GM21515 (cell line): ENCODE measurements around the gene NDST1.

Experiments
- ATAC-seq: cut with Tn5 transposase; IDR thresholded peaks from one replicate; pipeline ENCODE4 v1.9.1; 2021; ENCODE audit not compliant: unreplicated experiment

The NDST1 gene

DNA sequence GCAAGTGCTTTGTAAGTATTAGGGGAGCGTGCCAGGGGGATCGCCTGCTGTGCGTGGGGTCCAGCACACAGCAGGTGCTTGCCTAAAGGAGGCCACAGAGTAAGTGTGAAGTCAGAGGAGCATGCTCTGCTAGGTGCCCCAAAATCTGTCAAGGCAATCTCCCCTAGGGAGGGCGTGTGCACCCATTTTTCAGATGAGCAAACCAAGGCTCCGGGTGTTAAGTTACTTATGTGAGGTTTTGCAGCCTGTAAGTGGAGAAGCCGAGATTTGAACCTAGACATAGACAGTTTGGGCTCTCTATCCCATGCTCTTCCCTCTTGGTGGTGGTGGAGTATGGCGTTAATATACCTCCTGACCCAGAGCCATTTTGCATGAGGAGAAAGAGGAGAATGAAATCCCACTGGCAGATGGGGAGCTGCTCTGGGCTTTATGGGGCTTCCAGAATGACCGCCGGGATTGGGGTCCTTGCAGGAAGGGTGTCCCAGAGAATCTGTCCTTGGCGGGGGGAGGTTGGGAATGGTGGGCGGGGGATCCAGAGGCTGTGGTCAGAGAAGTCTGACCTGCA lies 14.1 kb downstream of the NDST1 start:
- no peak for ATAC-seq

DNA sequence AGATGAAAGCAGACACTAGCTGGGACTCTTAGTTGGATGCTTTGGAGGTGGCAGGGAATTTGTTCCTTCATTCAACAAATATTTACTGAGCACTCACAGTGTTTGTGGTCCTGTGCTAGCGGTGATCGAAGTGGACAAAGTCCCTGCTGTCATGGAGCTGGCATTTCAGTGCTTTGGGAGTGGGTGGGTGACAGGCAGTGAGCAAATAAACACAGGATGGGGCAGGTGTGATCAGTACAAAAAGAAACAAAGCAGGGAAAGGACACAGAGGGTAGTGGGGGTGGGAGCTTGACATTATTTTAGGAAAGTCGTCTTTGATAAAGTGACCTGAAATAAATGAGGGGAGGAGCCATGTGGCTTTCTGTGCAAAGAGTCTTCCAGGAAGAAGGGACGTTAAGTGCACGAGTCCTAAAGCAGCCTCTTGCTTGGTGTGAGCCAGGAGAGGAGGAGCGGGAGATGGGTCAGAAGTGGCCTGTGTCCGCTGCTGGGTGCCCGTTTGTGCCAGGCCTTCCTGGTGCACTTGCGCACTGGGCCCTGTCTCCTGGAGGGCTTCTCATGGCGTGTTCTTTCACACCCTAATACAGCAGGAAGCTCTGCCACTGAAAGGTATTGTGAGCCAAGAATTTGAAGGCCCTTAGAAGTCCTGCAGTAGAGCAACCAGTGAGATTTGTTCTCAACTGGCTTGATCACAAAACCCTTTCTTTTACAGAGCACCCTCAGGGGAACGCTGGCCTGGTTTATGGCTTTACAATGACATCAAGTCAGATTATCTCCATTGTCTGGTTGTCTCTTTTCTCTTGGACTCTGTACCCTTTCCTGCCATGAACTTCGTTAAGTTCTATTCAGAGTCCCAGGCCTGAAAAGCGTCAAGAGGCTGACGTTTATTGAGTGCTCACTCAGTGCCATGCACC lies 14.8 kb downstream of the NDST1 start:
- ATAC-seq, result no peak

DNA sequence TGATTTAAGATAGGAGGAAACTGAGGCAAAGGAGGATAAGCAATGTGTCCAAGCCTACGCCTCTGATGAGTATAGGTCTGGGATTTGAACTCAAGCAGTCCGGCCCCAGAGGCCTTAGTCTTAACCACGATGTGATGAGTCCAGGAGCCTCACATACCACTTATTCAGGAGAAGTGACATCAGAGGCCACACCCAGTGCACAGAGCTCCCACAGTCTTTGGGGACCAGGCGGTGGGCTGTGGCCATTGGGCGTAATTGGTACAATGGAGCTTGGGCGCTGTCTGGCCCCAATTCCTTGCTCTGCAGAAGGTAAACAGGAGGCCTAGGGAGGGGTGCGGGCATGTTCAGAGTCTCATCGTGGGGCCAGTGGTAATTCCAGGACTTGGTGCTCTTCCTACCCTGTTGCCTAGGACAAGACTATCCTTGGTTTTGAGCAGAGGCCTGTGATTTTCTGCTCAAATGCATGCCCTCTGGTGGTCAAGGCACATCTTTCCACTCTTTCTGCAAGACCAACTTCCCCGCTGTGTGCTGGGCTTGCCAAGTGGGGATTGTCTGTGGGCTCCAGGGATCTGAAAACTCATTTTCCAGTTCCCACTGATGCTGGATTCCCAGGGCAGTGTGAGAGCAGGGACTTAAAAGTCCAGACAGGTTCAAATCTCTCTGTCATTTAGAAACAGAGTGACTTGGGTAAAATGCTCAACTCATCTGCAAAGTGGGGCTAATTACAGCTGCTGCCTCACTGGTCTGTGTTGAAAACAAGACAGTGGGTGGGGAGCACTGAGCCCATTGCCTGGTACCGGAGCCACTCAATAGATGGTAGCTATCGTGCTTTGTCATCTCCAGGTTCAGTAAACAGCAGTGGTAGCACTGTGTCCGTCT lies 15.8 kb downstream of the NDST1 start:
- no peak for ATAC-seq

GRCh38 chr5:150525163-150525562 lies 17.2 kb downstream of the NDST1 start:
- ATAC-seq, result no peak

GRCh38 chr5:150525781-150526180 lies 17.9 kb downstream of the NDST1 start:
- no peak for ATAC-seq

DNA sequence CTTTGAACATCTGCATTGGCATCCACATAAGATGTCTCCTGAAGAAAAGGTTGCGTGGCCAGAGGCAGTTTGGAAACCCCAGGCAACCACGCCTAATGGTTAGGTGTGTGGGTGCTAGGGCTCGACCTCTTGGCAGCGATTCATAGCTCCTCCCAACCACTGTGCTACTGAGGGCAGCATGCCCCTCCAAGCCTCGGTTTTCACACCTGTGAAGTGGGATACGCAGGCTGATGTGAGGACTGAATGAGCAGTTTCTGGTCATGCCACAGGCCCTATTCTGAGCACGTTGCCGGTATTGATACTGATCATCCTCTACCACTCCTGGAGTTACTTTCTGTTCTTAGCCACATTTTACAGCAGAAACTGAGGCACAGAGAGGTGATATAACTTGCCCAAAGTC lies 19.1 kb downstream of the NDST1 start:
- no peak for ATAC-seq

GRCh38 chr5:150527808-150528207 lies 19.9 kb downstream of the NDST1 start:
- no peak for ATAC-seq

GRCh38 chr5:150528924-150529546 lies 21.1 kb downstream of the NDST1 start:
- ATAC-seq, result no peak

- no peak for ATAC-seq
Observed at GRCh38 chr5:150529555-150529954, 21.6 kb downstream of the NDST1 start.

- no peak for ATAC-seq
Observed at GRCh38 chr5:150530423-150530822, 22.5 kb downstream of the NDST1 start.

DNA sequence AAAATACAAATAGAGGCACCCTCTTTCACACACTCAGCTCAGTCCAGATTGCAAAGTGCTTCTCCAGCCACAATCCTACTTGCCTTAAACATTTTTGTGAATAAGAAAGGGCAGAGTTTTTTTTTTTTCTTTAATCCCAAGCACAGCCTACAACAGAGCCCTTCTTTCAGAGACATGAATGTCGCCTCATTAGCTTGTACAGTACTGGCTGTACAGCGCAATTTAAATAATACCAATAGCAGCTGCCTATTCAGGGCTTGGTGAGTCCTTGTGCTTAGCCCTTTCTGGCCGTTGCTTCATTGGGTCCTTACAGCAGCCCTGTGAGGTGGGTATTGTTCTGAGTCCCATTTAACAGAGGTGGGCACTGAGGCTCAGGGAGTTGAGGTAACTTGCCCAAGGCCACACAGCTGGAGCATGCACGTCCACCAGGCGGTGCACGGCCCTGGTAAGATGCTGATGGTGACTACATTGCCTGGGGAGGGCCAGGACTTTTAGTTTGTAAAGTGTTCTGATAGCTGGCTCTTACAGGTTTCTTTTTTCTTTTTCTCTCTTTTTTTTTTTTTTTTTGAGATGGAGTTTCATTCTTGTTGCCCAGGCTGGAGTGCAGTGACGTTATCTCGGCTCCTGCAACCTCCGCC lies 23.1 kb downstream of the NDST1 start:
- no peak for ATAC-seq

DNA sequence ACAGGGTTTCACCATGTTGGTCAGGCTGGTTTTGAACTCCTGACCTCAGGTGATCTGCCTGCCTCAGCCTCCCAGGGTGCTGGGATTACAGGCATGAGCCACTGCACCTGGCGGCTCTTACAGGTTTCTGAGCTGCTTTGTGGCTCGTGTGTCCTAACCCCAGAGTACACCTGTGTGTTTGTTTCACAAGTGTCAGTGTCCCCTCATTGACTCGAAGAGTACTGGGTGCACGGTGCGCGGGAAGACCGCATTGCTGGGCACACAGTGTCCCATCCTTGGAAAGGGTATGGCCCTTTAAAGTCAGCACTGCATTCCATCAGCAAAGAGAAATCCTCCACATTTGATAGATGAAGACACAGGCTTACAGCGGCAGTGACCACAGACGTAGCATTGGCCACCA lies 23.8 kb downstream of the NDST1 start:
- ATAC-seq, result no peak

DNA sequence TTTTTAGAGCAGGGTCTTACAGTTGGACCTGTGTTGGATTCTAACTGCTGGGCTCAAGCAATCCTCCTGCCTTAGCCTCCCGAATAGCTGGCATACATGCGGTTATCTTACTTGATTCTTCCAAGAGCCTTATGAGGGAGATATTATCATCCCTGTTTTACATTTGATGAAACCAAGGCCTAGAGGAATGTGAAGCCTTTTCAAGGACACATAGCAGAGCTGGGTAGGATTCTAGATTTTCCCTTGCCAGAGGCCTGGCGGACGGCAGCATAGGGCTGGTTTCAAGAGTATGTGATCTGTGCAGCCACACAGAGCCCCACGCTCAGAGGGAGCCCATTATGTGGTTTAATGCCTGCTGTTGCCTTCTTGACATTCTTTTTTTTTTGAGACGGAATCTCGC lies 24.2 kb downstream of the NDST1 start:
- ATAC-seq, result no peak

DNA sequence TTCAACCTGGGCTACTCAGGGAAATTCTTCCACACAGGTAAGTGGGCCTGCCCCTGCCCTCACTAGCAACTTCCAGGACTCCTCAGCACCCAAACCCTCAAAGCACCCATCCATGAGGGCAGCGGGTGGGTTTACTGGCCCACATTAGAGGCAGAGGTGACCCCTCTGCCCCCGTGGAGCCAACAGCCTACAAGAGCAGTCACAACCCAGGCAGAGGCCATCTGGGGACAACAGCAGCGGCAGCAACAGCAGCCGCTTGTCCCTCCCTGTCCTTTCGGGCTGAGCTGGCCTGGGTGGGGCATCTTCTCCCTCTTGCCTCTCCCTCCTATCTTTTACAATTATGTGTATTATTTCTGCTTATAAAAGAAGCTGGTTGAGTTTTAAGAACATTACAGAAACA lies 25.1 kb downstream of the NDST1 start:
- no peak for ATAC-seq

DNA sequence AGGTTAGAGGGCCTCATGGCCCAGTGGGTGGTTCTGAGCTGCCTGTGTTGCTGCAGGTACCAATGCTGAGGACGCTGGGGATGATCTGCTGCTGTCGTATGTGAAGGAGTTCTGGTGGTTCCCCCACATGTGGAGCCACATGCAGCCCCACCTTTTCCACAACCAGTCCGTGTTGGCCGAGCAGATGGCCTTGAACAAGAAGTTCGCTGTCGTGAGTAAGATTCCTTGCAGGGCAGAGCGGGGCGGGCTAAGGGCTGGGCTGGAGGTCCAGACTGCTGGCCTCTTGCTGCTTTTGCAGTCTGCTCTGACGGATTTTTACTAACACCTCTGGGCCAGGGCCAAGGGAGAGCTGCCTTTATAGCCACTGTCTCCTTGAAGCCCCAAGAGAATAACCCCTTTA lies 26.9 kb downstream of the NDST1 start:
- ATAC-seq, result no peak

DNA sequence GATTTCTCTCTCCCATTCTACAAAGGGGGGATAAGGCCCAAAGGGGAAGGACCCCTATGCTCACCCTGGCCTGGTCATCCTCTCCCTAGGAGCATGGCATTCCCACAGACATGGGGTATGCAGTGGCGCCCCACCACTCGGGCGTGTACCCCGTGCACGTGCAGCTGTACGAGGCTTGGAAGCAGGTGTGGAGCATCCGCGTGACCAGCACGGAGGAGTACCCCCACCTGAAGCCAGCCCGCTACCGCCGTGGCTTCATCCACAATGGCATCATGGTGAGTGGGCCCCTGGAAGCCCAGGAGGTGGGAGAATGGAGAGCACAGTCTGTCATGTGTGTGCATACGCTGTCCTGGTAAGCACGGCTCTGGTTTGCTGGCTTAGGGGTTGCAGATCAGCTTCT lies 27.7 kb downstream of the NDST1 start:
- ATAC-seq, result no peak

DNA sequence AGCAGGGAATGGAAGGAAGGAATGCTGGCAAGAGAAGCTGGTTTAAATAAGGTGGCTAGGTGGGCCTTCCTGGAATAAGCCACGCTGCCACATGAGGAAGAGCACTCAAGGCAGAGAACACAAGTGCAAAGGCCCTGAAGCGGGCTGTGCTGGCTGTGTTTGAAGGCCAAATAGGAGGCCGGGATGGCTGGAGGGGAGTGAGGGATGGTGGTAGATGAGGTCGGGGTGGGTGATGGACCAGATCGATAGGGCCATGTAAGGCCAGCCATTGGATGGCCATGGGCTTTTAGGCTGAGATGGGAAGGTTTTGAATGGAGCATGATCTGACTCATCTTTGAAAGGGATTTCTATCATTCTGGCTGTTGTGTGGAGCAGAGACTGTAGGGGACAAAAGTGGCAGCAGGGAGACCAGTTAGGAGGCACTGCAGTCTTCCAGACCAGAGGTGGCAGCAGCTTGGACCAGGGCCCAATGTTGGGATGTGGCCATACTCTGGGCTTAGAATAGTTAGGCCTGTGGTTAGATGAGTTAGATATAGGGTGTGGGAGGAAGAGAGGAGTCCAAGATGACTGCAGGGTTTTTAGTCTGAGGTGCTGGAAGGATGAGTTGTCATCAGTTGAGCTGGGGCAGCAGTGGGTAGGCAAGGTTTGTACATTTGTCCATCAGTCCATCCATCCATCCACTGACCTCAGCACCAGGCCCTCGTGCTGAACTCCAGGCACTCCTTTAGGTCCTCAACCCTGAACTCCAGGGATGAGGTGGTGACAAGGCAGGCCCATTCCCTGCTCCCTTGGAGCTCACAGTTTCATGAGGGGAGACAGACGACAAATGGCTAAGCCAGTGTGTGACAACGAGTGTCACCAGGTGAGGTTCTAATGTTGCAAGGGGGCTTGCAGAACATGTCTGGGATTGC lies 30.3 kb downstream of the NDST1 start:
- no peak for ATAC-seq

DNA sequence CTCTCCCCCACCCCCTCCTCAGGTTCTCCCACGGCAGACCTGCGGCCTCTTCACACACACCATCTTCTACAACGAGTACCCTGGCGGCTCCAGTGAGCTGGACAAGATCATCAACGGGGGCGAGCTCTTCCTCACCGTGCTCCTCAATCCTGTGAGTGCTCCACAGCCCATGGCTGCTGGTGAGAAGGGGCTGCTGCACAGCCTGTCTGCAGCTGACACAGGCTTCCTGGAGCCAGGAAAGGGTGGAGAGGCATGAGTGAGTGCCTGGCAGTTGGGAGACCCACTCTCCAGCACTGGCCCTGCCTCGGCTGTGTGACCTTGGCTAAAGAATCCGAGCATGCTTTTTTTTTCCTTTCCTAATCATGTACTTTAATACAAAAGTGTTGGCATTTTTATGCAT lies 31.3 kb downstream of the NDST1 start:
- no peak for ATAC-seq

DNA sequence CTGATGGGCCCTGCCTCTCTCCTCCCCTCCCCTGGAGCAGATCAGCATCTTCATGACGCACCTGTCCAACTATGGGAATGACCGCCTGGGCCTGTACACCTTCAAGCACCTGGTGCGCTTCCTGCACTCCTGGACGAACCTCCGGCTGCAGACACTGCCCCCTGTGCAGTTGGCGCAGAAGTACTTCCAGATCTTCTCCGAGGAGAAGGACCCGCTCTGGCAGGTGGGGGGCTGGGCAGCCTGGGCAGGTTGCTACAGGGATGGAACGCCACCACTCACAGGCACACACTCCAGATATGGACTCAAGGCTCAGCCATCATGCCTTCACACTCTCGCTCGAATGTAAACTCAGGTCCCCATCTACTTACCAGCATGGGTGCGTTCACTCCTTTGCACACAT lies 32.1 kb downstream of the NDST1 start:
- no peak for ATAC-seq
